Measurements from ENCODE around the gene TXNRD1.
"Not testable (repeated sequence)": the region's sequence is repeated elsewhere in the genome, so short reads cannot be mapped to it uniquely, and the experiment has no call there.

Gene TXNRD1

GRCh38 chr12:104237930-104238329 is 22.4 kb downstream of the TXNRD1 start:
- DNase-seq (ENCODE audit: low spot score), result no peak

- DNase-seq (ENCODE audit: low spot score), result no peak
Observed at GRCh38 chr12:104242546-104243206, 27.1 kb downstream of the TXNRD1 start.

GRCh38 chr12:104243551-104243950 is 28.0 kb downstream of the TXNRD1 start:
- DNase-seq (ENCODE audit: low spot score), result no peak

GRCh38 chr12:104243971-104244370 is 28.4 kb downstream of the TXNRD1 start:
- no peak for DNase-seq (ENCODE audit: low spot score)

- no peak for DNase-seq (ENCODE audit: low spot score)
Observed at GRCh38 chr12:104247698-104248097, 32.1 kb downstream of the TXNRD1 start.

GRCh38 chr12:104248444-104248843 is 32.9 kb downstream of the TXNRD1 start:
- no peak for DNase-seq (ENCODE audit: low spot score)

- no peak for DNase-seq (ENCODE audit: low spot score)
Observed at GRCh38 chr12:104249017-104249416, 33.4 kb downstream of the TXNRD1 start.

GRCh38 chr12:104249898-104250297 is 34.3 kb downstream of the TXNRD1 start:
- no peak for DNase-seq (ENCODE audit: low spot score)

- DNase-seq (ENCODE audit: low spot score), result no peak
Observed at GRCh38 chr12:104250366-104251125, 35.0 kb downstream of the TXNRD1 start.

- no peak for DNase-seq (ENCODE audit: low spot score)
Observed at GRCh38 chr12:104257913-104258472, 42.4 kb downstream of the TXNRD1 start.

- no peak for DNase-seq (ENCODE audit: low spot score)
Observed at GRCh38 chr12:104258476-104259067, 43.0 kb downstream of the TXNRD1 start.

- no peak for DNase-seq (ENCODE audit: low spot score)
Observed at GRCh38 chr12:104263026-104263425, 47.4 kb downstream of the TXNRD1 start.

GRCh38 chr12:104263580-104264358 is 48.2 kb downstream of the TXNRD1 start:
- peak; percentile 57 for DNase-seq (ENCODE audit: low spot score)

- not testable (repeated sequence) for DNase-seq (ENCODE audit: low spot score)
Observed at GRCh38 chr12:104265436-104265835, 49.9 kb downstream of the TXNRD1 start.

GRCh38 chr12:104272938-104273337 is 57.4 kb downstream of the TXNRD1 start:
- no peak for DNase-seq (ENCODE audit: low spot score)

- no peak for DNase-seq (ENCODE audit: low spot score)
Observed at GRCh38 chr12:104273503-104273902, 57.9 kb downstream of the TXNRD1 start.

- DNase-seq (ENCODE audit: low spot score), result no peak
Observed at GRCh38 chr12:104274811-104275210, 59.2 kb downstream of the TXNRD1 start.

GRCh38 chr12:104275689-104276088 is 60.1 kb downstream of the TXNRD1 start:
- DNase-seq (ENCODE audit: low spot score), result no peak

- no peak for DNase-seq (ENCODE audit: low spot score)
Observed at GRCh38 chr12:104276273-104277131, 60.9 kb downstream of the TXNRD1 start.

GRCh38 chr12:104279164-104279563 is 63.6 kb downstream of the TXNRD1 start:
- DNase-seq (ENCODE audit: low spot score), result no peak

- DNase-seq (ENCODE audit: low spot score), result no peak
Observed at GRCh38 chr12:104280111-104280510, 64.5 kb downstream of the TXNRD1 start.
